ENCODE data around the gene NBPF20.
"Not testable (repeated sequence)": the region's sequence is repeated elsewhere in the genome, so short reads cannot be mapped to it uniquely, and the experiment has no call there.

Gene NBPF20

DNA sequence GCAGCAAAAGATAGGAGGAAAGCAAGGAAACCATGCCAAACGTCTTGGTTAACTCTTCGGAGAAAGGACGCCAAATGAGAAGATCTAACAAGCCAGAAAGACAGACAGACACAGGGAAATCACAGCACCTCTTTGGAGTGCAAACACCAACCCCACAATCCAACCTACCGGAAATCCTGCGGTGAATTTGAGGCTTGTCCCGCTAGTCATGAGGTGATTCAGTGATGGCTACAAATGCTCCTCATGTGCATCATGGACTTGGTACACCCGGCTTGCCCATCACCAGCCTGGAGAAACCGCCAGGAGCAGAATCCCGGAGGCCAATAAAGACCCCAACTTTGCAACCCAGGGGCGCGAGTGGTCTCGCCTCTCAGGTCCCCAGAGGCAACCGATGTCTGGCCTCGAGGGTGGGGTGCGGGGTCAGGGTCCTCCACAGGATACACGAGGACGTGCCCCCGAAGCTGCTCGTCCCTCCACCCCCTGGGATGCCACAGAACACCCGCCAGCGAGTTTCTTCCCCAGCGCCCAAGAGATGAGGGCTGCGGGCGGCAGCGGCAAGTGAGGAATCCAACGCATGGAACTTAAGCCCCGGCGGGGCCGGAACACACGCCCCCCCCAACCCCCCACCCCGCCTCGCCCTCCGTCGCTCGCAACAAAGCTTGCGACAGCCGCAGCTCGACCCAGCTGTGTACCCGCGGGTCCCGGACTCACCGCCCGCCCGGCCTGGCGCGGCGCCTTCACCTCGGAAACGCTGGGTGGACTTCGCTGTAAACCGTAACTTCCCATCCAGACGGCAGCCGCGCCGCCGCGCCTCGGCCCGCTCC is 579 bp downstream of the NBPF20 start:
- DNase-seq, result not testable (repeated sequence)

DNA sequence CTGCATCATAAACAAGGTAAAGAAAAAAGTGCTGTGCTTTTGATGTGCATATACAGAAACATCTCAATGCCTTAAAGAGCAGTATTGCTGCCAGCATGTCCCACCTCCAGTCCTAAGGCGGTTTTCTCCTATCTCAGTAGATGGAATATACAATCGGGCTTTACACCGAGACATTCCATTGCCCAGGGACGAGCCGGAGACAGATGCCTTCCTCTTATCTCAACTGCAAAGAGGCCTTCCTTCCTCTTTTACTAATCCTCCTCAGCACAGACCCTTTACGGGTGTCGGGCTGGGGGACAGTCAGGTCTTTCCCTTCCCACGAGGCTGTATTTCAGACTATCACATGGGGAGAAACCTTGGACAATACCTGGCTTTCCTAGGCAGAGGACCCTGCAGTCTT is 10.3 kb downstream of the NBPF20 start:
- DNase-seq, result not testable (repeated sequence)

DNA sequence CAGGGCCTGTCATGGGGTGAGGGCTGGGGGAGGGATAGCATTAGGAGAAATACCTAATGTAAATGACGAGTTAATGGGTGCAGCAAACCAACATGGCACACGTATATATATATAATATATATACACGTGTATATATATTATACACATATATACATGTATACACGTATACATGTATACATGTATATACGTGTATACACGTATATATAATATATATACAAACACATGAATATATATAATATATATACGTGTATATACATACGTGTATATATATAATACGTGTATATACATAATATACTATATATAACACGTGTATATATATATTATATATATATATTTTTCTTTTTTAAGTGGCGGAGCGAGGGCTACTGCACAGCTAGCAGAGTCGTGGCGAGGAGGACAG is 18.1 kb downstream of the NBPF20 start:
- DNase-seq, result not testable (repeated sequence)

DNA sequence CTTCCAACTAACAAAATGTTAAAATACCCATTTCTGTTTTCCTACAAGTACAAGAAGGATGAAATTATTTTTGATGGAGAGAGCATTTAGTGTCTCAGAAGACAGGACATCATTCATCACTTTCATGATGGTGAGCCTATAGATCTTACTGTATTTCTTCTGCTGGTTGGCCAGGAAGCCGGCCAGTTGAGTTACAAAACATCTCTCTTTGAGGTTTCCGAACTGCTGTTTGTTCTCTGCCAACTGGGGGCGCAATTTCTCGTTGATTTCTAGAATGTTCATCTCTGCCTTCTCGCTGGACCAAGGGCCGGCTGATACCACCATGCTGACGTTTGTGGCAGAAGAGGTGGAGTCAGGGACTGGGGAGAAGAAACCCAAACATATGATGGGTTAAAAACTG is 20.5 kb downstream of the NBPF20 start:
- DNase-seq, result not testable (repeated sequence)

DNA sequence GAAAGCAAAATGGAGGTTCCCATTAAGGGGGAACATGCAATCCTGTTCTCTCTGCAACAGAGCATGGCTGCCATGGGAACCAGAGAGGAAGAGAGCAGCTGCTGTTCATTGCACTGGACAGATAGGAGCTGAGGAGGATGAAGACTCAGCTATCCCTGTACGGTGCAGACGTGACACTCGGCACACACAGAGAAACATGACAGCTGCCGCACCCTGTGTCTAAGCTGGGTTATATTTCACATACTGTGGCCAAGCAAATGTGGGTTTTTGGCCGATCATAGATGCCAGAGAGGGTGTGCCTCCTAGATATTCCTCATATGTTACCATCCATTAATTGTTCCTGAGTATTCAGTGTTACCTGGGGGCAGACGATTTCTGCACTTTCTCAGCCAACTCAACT is 24.7 kb downstream of the NBPF20 start:
- DNase-seq, result not testable (repeated sequence)
